HG03439 (cell line): ENCODE measurements around the gene KRTAP10-8.
"Not testable (repeated sequence)": the region's sequence is repeated elsewhere in the genome, so short reads cannot be mapped to it uniquely, and the experiment has no call there.

ENCODE experiments used
- ATAC-seq: cut with Tn5 transposase; IDR thresholded peaks from one replicate; pipeline ENCODE4 v1.9.1; 2021; ENCODE audit warnings: mild to moderate bottlenecking, moderate library complexity; ENCODE audit not compliant: unreplicated experiment

Gene KRTAP10-8, protein sequence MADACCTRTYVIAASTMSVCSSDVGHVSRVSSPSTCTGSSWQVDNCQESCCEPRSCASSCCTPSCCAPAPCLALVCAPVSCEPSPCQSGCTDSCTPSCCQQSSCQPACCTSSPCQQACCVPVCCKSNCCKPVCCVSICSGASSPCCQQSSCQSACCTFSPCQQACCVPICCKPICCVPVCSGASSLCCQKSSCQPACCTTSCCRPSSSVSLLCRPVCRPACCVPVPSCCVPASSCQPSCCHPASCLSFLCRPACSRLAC

GRCh38 chr21:44612029-44612486 is at the start of gene KRTAP10-8:
KRTAP10-8 (plus strand) TSS chr21:44612079; CDS start chr21:44612101, 22 bp downstream.
- no peak for ATAC-seq

- ATAC-seq = no peak
Measured at GRCh38 chr21:44564099-44564498, 47.8 kb upstream of the KRTAP10-8 start.

GRCh38 chr21:44564886-44565598 is 46.8 kb upstream of the KRTAP10-8 start:
- no peak for ATAC-seq

- no peak for ATAC-seq
Measured at GRCh38 chr21:44566403-44566802, 45.5 kb upstream of the KRTAP10-8 start.

DNA sequence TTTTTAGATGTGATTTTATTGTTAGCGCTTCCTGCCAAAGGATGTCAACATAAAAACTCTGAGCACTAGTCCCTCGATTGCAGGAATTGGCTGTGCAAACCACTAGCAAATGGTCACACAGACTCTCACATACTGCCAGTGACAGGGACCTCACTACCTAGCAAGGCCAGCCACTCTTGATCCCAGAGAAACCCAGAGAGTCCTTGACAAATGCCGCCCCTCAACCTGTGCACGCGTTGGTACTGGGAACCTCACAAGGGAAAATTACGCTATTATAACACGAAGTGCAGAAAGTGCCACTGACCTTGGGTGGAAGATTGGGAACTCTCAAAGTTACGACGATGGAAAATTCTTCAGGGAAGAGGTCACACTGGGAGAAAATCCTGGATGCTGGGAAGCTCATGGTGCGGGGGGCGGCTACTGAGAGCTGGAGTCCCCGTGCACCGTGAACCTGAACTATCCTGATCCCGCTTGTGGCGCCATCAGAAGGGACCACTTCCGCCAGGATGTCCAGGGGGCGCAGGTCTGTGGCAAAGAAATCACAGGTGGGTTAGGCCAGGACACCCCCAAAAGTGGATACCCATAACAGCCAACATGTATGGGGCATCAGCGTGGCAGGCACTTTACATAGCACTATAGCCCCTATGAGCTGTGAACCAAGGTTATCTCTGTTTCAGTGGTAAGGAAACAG is 44.3 kb upstream of the KRTAP10-8 start:
- no peak for ATAC-seq

DNA sequence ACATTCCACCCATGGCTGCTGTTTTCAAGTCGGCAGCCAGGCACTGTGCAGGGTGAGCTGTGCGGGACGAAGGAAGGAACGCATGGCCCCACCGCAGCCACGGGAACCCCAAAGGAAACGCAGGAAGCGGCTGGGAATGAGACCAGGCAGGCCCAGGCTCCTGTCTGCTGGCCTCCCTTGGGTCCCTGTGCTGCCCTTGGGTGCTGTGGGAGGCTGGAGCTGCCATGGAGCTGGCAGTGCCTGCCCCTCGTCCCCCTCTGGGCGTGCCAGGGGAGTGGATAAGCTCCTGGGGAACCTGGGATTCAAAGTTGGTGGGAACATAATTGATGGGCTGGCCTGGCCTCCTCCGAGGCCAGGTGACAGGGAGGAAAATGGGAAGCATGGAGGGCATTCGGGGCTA is 43.6 kb upstream of the KRTAP10-8 start:
- no peak for ATAC-seq

DNA sequence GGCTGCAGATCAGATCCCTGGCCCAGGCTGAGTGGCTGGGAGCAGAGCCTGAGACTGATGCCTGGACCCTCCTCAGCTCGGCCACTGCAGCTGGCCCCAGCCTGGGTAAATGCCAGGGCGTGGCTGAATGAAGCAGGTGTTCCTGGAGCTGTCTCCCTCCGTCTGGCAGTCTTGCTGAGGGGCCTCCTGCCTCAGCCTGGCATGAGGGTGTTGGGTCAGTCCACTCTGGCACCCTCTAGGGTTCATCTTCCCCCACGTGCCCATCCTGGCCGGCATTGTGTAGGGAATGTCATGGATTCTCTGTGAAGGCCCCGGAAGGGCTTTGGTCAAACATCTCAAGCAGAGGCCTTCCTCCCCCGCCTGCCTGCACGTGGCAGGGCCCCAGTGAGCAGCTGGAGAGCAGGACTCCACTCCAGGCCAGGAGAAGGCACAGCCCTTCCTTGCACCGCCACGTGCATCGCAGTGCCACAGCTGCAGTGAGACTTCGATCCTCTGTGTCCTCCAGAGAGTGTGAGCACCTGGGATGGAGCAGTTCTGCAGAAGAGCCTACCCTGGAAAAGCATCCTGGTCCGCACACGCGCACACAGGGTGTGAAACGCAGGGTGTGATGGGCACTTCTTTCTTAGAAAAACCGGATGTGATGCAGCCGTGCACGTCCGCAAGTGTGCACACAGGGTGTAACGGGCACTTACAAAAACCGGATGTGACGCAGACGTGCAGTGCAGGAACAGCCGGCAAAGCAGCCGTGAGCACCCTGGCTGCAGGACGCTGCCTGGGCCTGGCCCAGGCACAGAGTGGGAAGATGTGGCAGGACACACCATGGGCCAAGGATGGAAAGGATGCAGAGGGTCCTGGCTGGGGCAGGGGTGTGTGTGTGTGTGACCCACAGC is 43.0 kb upstream of the KRTAP10-8 start:
- no peak for ATAC-seq

DNA sequence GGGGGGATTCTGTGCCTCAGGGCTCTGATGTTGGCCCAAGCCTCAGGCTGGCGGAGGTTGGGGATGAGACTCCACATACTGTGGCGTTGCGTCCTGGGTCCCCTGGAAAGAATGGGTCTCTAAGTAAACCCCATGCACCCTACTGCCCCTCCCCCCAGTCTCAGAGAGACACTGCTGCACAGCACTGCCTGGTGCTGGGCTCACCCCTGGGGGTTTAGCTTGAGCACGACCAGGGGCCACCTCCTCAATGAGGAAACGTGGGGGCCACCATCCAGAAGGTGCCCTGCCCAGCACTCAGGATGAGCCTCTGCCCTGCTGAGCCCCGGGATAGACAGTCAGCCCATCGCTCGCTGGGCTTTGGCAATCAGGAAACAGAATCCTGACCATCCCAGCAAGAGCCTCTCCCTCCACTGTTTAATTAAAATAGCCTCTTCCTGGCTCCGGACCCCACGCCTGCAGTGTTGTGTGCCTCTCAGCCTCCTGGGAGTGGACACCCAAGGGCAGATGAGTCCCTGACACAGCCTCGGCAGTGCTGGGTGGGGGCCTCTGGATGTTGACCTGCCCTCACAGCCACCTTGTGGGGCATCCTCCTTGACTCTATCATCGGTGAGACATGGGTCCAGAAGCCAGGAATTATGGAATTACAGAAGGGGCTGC is 41.9 kb upstream of the KRTAP10-8 start:
- no peak for ATAC-seq

DNA sequence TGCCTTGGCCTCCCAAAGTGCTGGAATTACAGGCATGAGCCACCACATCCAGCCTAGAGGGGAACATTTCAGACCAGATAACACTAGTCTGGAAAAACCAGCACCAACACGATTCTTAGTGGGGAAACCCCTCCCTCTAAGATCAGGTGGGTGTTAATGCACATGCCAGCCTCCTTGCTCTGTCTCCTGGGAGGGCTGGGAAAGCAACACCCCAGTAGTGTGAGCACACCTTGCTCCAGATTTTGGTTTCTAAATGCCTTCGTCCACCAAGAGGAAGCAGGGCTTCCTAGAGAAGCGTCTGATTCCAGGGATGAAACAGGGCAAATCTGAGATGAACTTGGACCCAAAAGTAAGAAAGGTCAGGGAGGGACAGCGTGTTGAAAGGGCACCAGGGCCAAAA is 40.6 kb upstream of the KRTAP10-8 start:
- ATAC-seq = no peak

DNA sequence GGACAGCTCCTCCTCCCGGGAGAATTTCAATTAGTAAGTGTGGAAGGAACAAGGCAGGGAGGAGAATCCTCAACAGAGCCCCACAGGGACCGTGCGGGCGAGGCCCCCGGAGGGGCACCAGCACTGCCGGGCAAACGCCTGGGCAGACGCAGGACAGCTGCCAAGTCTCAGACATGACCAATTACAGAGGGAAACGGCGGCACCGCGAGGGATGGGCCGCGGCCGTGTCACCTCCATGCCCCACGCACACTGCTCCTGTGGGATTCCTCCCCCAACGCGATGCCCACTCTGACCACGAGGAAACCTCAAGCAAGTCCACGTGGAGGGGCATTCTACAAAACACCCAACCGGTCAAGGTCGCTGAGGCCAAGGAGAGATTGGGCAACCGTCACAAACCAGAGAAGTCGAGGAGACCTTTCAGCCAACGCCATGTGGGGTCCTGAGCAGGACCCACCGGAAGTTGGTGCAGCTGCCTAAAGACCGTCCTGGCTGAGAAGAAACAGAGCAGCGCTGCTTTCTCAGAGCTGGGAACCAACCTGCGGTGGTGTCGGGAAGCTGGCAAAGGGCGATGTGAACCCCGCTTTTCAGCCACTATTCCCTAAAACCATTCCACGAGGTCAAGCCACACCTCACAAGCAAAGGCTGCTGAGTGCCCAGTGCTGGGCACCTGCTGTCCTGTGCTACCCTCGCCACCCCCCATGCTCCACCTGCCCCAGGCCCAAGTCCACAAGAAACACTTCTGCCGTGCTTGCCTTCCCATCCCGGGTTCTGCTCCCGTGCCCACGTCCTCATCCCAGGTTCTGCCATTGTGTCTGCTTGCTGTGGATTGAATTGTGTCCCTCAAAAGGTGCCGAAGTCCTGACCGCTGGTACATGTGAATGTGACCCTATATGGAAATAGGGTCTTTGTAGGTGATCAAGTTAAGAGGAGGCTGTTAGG is 39.8 kb upstream of the KRTAP10-8 start:
- no peak for ATAC-seq

DNA sequence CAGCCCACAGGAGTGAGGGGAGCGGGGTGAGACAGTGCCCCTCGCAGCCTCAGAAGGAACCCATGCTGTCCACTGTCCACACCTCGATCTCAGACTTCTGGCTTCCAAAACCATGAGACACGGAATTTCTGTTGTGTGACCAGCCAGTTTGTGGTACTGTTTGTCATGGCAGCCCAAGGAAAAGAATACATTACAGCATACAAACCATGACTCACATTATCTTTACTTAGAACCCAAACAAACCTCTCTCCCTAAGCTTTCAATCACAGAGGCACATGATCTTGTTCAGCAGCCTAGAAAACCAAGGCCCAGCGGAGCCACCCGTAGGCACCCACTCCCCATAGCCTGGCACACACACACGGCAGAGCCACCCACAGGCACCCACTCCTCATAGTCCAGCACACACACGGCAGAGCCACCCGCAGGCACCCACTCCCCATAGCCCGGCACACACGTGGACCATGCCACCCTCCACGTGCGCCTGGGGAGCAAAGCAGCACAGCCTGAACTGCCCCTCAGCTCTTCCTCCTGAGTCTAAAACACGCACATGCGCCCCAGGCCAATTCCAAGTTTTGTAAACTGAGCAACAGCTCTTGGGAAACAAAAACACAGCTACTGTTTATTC is 38.8 kb upstream of the KRTAP10-8 start:
- ATAC-seq = no peak

GRCh38 chr21:44573630-44574456 is 38.0 kb upstream of the KRTAP10-8 start, which contains the start of gene KRTAP10-4:
KRTAP10-4 (plus strand) TSS chr21:44573729; CDS start chr21:44573759, 30 bp downstream.
- not testable (repeated sequence) for ATAC-seq

- no peak for ATAC-seq
Measured at GRCh38 chr21:44574457-44575306, 37.2 kb upstream of the KRTAP10-8 start.

GRCh38 chr21:44575307-44576024 is 36.4 kb upstream of the KRTAP10-8 start:
- no peak for ATAC-seq

- ATAC-seq = no peak
Measured at GRCh38 chr21:44576025-44576420, 35.9 kb upstream of the KRTAP10-8 start.

GRCh38 chr21:44578371-44579055 is 33.4 kb upstream of the KRTAP10-8 start:
- ATAC-seq = no peak
